Skin epidermis (tissue), 12 donors: ENCODE data around the gene SLC16A2.
"Not testable (repeated sequence)": the region's sequence is repeated elsewhere in the genome, so short reads cannot be mapped to it uniquely, and the experiment has no call there.

Source experiments
- H3K27ac ChIP-seq, 21 experiments: fragments of 200-600 bp; sonication (generic) in 11 of 21; one replicate each; pipeline ENCODE4 v1.5.0; 2020; ENCODE audit warnings: mild to moderate bottlenecking in 3 of 21, inconsistent platforms in 2 of 21, moderate library complexity in 2 of 21
- H3K4me3 ChIP-seq, 7 experiments: fragments of 200-600 bp; sonication (generic) in 2 of 7; one replicate each; pipeline ENCODE4 v1.5.0; 2020; ENCODE audit warnings: inconsistent platforms in 2 of 7, mild to moderate bottlenecking in 2 of 7, moderate library complexity in 1 of 7

SLC16A2 gene

DNA sequence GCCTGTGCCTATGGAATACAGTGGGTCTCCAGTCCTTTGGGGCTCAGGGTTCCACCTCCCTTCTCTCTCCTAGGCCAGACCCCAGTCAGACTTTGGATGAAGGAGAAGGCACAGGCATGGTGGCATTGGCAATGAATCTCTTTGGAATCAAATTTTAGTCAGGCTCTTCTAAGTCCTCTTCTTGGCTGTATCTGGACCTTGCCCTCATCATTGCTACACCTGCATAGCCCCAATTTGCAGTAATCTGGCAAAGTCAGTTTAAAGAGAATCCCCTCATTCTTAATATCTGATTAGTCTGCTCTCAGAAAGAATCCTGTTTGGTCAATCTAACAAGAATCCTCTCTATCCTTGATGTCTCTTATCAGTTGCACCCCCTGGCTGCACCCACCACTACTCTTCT is 77.6 kb downstream of the SLC16A2 start:
- Histone ChIP-seq H3K27ac (no peak overlapping the region), H3K4me3 (no peak overlapping the region)

DNA sequence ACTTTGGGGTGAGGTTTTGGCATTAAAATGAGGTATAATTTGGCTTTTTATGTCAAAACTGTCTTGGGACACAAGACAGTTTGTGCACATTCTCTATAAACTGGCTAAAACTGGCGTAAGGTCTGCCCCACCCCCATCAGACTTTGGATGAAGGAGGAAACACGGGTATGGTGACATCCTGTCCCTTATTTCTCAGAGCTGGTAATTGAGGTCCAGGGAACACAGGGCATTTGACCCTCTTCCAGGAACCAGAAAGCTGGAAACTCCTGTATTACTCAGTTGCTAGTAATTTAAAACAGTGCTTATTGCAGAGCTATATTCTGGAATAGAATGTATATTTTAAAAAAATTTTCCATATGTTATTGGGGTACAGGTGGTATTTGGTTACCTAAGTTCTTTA is 78.8 kb downstream of the SLC16A2 start:
- Histone ChIP-seq H3K27ac (no peak overlapping the region), H3K4me3 (no peak overlapping the region)

GRCh38 chrX:74500555-74500954 is 79.3 kb downstream of the SLC16A2 start:
- Histone ChIP-seq H3K27ac (no peak overlapping the region), H3K4me3 (no peak overlapping the region)

GRCh38 chrX:74505437-74505836 is 84.1 kb downstream of the SLC16A2 start:
- no peak overlapping the region for H3K27ac ChIP-seq
- no peak overlapping the region for H3K4me3 ChIP-seq

- H3K27ac ChIP-seq, result no peak overlapping the region
- H3K4me3 ChIP-seq, result no peak overlapping the region
Observed at GRCh38 chrX:74506317-74507115, 85.2 kb downstream of the SLC16A2 start.

DNA sequence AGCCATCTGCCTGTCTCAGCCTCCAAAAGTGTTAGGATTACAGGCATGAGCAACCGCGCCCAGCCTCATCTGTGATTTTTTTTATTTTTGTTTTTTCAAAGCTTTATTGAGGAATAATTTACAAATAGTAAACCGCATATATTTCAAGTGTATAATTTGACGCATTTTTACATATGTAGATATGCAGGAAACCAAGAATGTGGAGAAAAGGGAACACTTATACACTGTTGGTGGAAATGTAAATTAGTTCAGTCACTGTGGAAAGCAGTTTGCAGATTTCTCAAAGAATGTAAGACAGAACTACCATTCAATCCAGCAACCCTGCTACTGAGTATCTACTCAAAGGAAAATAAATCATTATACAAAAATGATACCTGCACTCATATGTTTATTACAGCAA is 85.9 kb downstream of the SLC16A2 start:
- Histone ChIP-seq H3K27ac (no peak overlapping the region), H3K4me3 (no peak overlapping the region)

GRCh38 chrX:74509989-74510388 is 88.7 kb downstream of the SLC16A2 start:
- H3K27ac ChIP-seq, result no peak overlapping the region
- H3K4me3 ChIP-seq, result no peak overlapping the region

DNA sequence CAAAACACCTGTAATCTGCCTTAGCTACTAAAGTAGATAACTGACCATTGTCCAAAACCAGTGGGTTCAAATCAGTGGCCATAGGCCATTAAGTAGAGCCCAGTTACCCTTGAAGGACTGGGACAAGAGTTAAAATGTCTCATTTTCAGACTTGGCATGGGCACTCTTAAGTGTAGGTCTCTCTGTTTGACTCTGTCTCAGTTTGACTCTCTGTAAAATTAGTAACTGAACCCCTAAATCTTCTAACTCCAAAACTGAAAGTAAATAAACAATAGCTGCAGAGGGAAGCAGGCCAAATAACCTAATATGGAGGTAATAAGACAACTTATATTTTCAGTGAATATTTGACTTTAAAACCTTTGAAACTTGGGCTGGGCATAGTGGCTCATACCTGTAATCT is 89.1 kb downstream of the SLC16A2 start:
- H3K27ac ChIP-seq, result no peak overlapping the region
- H3K4me3 ChIP-seq, result no peak overlapping the region

- H3K4me3 ChIP-seq, result no peak overlapping the region
- H3K27ac ChIP-seq, result no peak overlapping the region
Observed at GRCh38 chrX:74511704-74512103, 90.4 kb downstream of the SLC16A2 start.

GRCh38 chrX:74514384-74514783 is 93.1 kb downstream of the SLC16A2 start:
- Histone ChIP-seq H3K27ac (no peak overlapping the region), H3K4me3 (no peak overlapping the region)

DNA sequence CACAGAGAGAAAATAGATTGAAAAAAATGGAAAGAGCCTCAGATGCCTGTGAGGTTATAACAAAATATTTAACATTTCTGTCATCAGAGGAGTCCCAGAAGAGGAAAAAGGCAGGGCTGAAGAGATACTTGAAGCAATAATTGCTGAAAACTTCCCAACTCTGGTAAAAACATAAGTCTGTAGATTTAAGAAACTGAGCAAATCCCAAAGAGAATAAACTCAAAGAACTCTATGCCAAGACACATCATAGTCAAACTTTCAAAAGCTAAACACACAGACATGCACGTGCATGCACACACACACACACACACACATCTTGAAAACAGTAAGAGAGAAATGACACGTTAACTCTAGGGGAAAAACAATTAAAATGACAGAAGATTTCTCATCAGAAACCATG is 94.1 kb downstream of the SLC16A2 start:
- no peak overlapping the region for H3K4me3 ChIP-seq
- no peak overlapping the region for H3K27ac ChIP-seq

- not testable (repeated sequence) for H3K4me3 ChIP-seq, H3K27ac ChIP-seq
Observed at GRCh38 chrX:74516013-74516412, 94.7 kb downstream of the SLC16A2 start.

DNA sequence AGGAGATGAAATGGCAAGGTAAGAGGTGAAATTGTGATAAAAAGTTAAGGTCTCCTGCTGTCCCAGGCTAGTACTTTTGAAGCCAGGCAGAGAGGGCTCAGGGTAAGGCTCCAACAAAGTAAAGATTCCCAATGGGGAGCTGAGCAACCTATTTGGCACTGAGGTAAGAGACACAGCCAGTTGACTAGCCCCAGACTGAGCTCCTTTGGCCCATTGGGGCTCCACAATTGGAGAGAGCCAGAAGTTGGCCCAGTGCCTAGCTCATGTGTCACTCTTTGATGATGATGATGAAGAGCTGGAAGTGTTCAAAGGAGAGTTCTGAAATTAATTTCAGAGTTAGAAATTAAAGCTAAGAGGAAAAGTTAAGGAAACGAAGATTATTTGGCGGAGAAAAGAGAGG is 98.6 kb downstream of the SLC16A2 start:
- no peak overlapping the region for H3K4me3 ChIP-seq
- H3K27ac ChIP-seq, result no peak overlapping the region

- H3K4me3 ChIP-seq, result no peak overlapping the region
- no peak overlapping the region for H3K27ac ChIP-seq
Observed at GRCh38 chrX:74520291-74520690, 99.0 kb downstream of the SLC16A2 start.

GRCh38 chrX:74520896-74521295 is 99.6 kb downstream of the SLC16A2 start:
- H3K27ac ChIP-seq, result no peak overlapping the region

GRCh38 chrX:74521961-74522751 is 100.9 kb downstream of the SLC16A2 start:
- H3K27ac ChIP-seq, result peak overlapping the region in 3 of 21 experiments; percentile 10 to 48 (median 43)

More at GRCh38 chrX:74520896-74521295, 99.6 kb downstream of the SLC16A2 start:
- H3K4me3 ChIP-seq, result no peak overlapping the region

GRCh38 chrX:74523224-74523623 is 101.9 kb downstream of the SLC16A2 start:
- H3K27ac ChIP-seq, result peak overlapping the region in 1 of 21 experiments; percentile 48

More at GRCh38 chrX:74521961-74522751, 100.9 kb downstream of the SLC16A2 start:
- H3K4me3 ChIP-seq, result no peak overlapping the region

DNA sequence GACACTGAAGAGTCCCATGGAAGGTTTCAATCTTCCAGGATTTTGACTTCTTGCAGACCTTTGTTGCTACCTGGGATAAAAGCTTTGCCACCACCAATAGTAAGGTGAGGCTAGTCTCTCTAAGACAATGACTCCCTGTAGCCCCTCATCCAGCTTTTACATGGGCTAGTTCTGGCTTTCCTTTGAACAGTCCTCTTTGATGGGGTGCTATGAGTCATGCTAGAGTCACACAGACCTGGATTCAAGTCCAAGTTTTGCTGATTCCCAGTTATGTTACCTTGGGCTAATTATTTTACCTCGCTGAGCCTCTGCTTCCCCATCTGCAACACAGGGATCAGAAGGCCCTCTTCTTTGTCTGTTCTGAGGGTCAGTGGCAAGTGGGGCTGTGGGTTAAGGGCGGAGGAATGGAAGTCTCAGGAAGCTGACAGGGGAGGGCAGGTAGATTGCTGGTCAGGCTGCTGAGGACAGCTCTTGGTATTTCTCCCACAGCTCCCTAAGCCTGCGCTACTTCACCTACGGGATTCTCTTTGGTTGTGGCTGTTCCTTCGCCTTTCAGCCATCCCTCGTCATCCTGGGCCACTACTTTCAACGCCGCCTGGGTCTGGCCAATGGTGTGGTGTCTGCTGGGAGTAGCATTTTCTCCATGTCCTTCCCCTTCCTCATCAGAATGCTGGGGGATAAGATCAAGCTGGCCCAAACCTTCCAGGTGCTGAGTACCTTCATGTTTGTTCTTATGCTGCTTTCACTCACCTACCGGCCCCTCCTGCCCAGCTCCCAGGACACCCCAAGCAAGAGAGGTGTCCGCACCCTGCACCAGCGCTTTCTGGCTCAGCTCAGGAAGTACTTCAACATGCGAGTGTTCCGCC is 102.8 kb downstream of the SLC16A2 start:
- Histone ChIP-seq H3K27ac (no peak overlapping the region), H3K4me3 (no peak overlapping the region)

More at GRCh38 chrX:74523224-74523623, 101.9 kb downstream of the SLC16A2 start:
- no peak overlapping the region for H3K4me3 ChIP-seq

DNA sequence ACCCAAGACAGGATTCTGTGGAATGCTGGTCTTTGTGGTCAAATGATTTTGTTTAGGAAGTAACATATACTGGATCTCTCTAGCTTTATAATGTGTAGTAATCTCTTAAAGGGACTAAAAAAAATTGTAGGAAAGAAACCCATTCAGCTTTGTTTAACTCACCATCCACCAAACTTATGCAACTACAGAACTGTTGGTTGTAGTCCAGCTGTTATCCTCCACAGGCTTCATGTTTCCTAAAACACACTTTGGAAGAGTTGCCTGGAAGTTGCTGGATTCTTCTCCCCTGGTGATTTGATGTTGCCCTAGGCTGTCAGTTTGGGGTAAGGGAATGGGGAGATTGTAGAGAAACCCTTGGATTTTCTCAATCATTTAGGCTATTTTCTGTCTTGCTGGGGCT is 103.8 kb downstream of the SLC16A2 start:
- Histone ChIP-seq H3K4me3 (no peak overlapping the region), H3K27ac (no peak overlapping the region)

GRCh38 chrX:74526764-74527163 is 105.5 kb downstream of the SLC16A2 start:
- Histone ChIP-seq H3K4me3 (no peak overlapping the region), H3K27ac (no peak overlapping the region)
